ENCODE data around the gene SERGEF. TPM values are rescaled to one million over a fixed set of nuclear protein-coding genes. Genes with fewer than 3 reads are reported as not detected.

The SERGEF gene
- total RNA-seq, 1 experiment from 2014 or later: 31.4 TPM

GRCh38 chr11:17887779-17888178 lies 125.1 kb downstream of the SERGEF start:
- no peak overlapping the region for H4K8ac ChIP-seq (replicated peaks; ENCODE audit: insufficient read length, low read depth, low read length)
- no peak overlapping the region for H3K14ac ChIP-seq (ENCODE audit: insufficient read depth, low read length)

More at GRCh38 chr11:17887779-17888178, 125.1 kb downstream of the SERGEF start:
- Histone ChIP-seq H3K56ac (ENCODE audit: insufficient read length, low read depth, low read length) (no peak overlapping the region), H3K23ac (ENCODE audit: insufficient read length, low read depth, low read length) (no peak overlapping the region), H3K79me1 (ENCODE audit: insufficient read depth, low read depth, low read length, poor library complexity, severe bottlenecking) (no peaks in the 10 kb centered on the region), H3K79me2 (ENCODE audit: insufficient read depth, low read length) (no peaks in the 10 kb centered on the region), H2BK120ac (ENCODE audit: low read depth, low read length, poor library complexity, severe bottlenecking) (no peak overlapping the region), H4K91ac (ENCODE audit: insufficient read length, low read depth, low read length) (no peak overlapping the region), H2BK20ac (ENCODE audit: low read depth, low read length, poor library complexity, severe bottlenecking) (no peak overlapping the region), H2BK15ac (ENCODE audit: low read depth, low read length) (no peak overlapping the region), H2AFZ (ENCODE audit: low read length) (no peak overlapping the region), H3K18ac (ENCODE audit: insufficient read length, low read depth, low read length) (no peak overlapping the region), H4K5ac (ENCODE audit: insufficient read length, low read depth, low read length) (no peak overlapping the region), H3K9ac (ENCODE audit: extremely low read depth, insufficient read length, low read length) (no peak overlapping the region), H3K4ac (ENCODE audit: low read depth, low read length) (no peak overlapping the region), H3K27me3 (ENCODE audit: insufficient read depth, low read length) (no peaks in the 10 kb centered on the region), H3K4me2 (ENCODE audit: insufficient read depth, insufficient read length, low read length) (no peak overlapping the region), H4K20me1 (ENCODE audit: control insufficient read depth, insufficient read depth, insufficient read length) (no peaks in the 10 kb centered on the region), H2BK12ac (ENCODE audit: insufficient read length, low read depth, low read length) (no peak overlapping the region), H3K4me1 (ENCODE audit: insufficient read depth, low read length) (no peaks in the 10 kb centered on the region), H2AK5ac (ENCODE audit: insufficient read length, low read length) (no peak overlapping the region), H3K23me2 (ENCODE audit: insufficient read length, low read depth, low read length, poor library complexity, severe bottlenecking) (no peaks in the 10 kb centered on the region), H3K9me3 (ENCODE audit: control insufficient read depth, low read depth, low read length) (no peaks in the 10 kb centered on the region), H3K27ac (ENCODE audit: insufficient read length, low read depth, low read length) (no peak overlapping the region), H2BK5ac (ENCODE audit: insufficient read length, low read length) (no peak overlapping the region), H3T11ph (ENCODE audit: low read length) (no peak overlapping the region)
- no peak for TF ChIP-seq CTCF (conservative IDR thresholded peaks at IDR 0.05)
- no peaks in the 10 kb centered on the region for H3K27me3 Mint-ChIP-seq (ENCODE audit: low read depth)
- peak; percentile 55 for DNase-seq
- H3K27ac Mint-ChIP-seq: no peak overlapping the region
- H3K9me3 Mint-ChIP-seq: no peaks in the 10 kb centered on the region
- no CpG with 5 or more reads among the region's 11 CpGs for WGBS (ENCODE audit: extremely low coverage, insufficient read length, low lambda C conversion rate)
- peaks cover 13 to 17% of the 10 kb centered on the region in 2 experiments for H3K4me1 Mint-ChIP-seq
- no peaks in the 10 kb centered on the region for H3K36me3 Mint-ChIP-seq (ENCODE audit: insufficient read depth in 1 of 3, low read depth in 3 of 3)
- H3K4me3 Mint-ChIP-seq: peak overlapping the region in 1 of 2 experiments; percentile 38; a peak in 1 of 5 replicates
